ENCODE data around the gene COPG1.

GRCh38 chr3:129248286-129248979 lies 973 bp upstream of the COPG1 start:
- TF ChIP-seq, protein P1, sequence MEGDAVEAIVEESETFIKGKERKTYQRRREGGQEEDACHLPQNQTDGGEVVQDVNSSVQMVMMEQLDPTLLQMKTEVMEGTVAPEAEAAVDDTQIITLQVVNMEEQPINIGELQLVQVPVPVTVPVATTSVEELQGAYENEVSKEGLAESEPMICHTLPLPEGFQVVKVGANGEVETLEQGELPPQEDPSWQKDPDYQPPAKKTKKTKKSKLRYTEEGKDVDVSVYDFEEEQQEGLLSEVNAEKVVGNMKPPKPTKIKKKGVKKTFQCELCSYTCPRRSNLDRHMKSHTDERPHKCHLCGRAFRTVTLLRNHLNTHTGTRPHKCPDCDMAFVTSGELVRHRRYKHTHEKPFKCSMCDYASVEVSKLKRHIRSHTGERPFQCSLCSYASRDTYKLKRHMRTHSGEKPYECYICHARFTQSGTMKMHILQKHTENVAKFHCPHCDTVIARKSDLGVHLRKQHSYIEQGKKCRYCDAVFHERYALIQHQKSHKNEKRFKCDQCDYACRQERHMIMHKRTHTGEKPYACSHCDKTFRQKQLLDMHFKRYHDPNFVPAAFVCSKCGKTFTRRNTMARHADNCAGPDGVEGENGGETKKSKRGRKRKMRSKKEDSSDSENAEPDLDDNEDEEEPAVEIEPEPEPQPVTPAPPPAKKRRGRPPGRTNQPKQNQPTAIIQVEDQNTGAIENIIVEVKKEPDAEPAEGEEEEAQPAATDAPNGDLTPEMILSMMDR (IDR thresholded peaks at IDR 0.05) = no peak
- TF ChIP-seq POLR2A (IDR thresholded peaks at IDR 0.05) (no peak), EP300 (IDR thresholded peaks at IDR 0.05) (no peak)
